A673 (cell line): ENCODE measurements around the gene ACVRL1. TPM values are rescaled to one million over a fixed set of nuclear protein-coding genes. Genes with fewer than 3 reads are reported as not detected.

Experiments
- BruUV-seq: library from RNA; stranded (reverse); fragments of 400-500 nt; replicated peaks from 2 replicates; lab custom pipeline; 2021; lab: Mats Ljungman, UMichigan
- CTCF ChIA-PET: fragments of 300-600 bp; sonication (Branson Sonifier 250); formaldehyde crosslinking; loops from one replicate; lab custom pipeline; 2022; ENCODE audit warnings: antibody characterized with exemption; lab: Charles Lee
- POLR2A ChIA-PET: fragments of 300-600 bp; sonication (Branson Sonifier 250); formaldehyde crosslinking; loops from one replicate; lab custom pipeline; 2022; ENCODE audit warnings: antibody characterized with exemption; ENCODE audit not compliant: low non-redundant PET; lab: Charles Lee
- DNase-seq: peaks from one replicate; pipeline ENCODE4 v3.0.0-alpha.2; 2015; ENCODE audit warnings: low spot score
- H3K27ac ChIP-seq: fragments of 200-600 bp; sonication (generic); 2 replicates; pipeline ENCODE4 v1.5.1; 2016; ENCODE audit warnings: mixed run types, low read depth, mild to moderate bottlenecking, mixed read lengths, antibody characterized with exemption, low read length; ENCODE audit not compliant: poor library complexity, severe bottlenecking
- H3K27me3 ChIP-seq: fragments of 200-600 bp; sonication (generic); replicated peaks from 2 replicates; pipeline ENCODE4 v1.6.1; 2017; ENCODE audit warnings: mixed run types, low read depth, mild to moderate bottlenecking, mixed read lengths, antibody characterized with exemption, low read length; ENCODE audit not compliant: insufficient read depth, poor library complexity
- H3K36me3 ChIP-seq: fragments of 200-600 bp; sonication (generic); 2 replicates; pipeline ENCODE4 v1.6.1; 2016; ENCODE audit warnings: mixed run types, mild to moderate bottlenecking, mixed read lengths, antibody characterized with exemption, low read length; ENCODE audit not compliant: insufficient read depth, poor library complexity, severe bottlenecking
- H3K4me1 ChIP-seq: fragments of 200-600 bp; sonication (generic); 2 replicates; pipeline ENCODE4 v1.6.1; 2017; ENCODE audit warnings: mixed run types, mild to moderate bottlenecking, mixed read lengths, antibody characterized with exemption, low read length; ENCODE audit not compliant: insufficient read depth, poor library complexity, severe bottlenecking
- H3K4me3 ChIP-seq: fragments of 200-600 bp; sonication (generic); 2 replicates; pipeline ENCODE4 v1.5.1; 2016; ENCODE audit warnings: low read depth, mixed run types, mild to moderate bottlenecking, mixed read lengths, low read length; ENCODE audit not compliant: poor library complexity, severe bottlenecking
- H3K9me3 ChIP-seq: fragments of 200-600 bp; sonication (generic); 2 replicates; pipeline ENCODE4 v1.6.1; 2016; ENCODE audit warnings: mixed run types, low read depth, mild to moderate bottlenecking, mixed read lengths, antibody characterized with exemption, low read length; ENCODE audit not compliant: poor library complexity, severe bottlenecking
- CTCF ChIP-seq: fragments of 300-800, 200-600 bp; sonication (generic); conservative IDR thresholded peaks from 2 replicates; pipeline ENCODE4 v1.5.1; 2017; ENCODE audit warnings: low read depth, mild to moderate bottlenecking, antibody characterized with exemption, low read length, moderate library complexity, mixed read lengths
- EZH2 ChIP-seq: fragments of 200-600 bp; sonication (generic); IDR thresholded peaks from 2 replicates; pipeline ENCODE4 v1.6.1; 2017; ENCODE audit warnings: borderline replicate concordance, low read depth, mild to moderate bottlenecking, mixed read lengths, antibody characterized with exemption, low read length; ENCODE audit not compliant: poor library complexity, severe bottlenecking
- intact Hi-C: fragments of 100-400 bp; cut with micrococcal nuclease; formaldehyde crosslinking; loops from one replicate; pipeline ENCODE4 v1.10.0; 2022; ENCODE audit not compliant: unreplicated experiment
- total RNA-seq: library from RNA; stranded (reverse); gene quantifications from 2 replicates; pipeline ENCODE4 v1.2.3, GENCODE V29; 2021

ACVRL1 gene
- total RNA-seq, 1 experiment from 2014 or later = 0.17 TPM

- Histone ChIP-seq H3K27me3 (no peaks in the 10 kb centered on the region), H3K27ac (no peak overlapping the region), H3K4me3 (no peak overlapping the region), H3K36me3 (no peaks in the 10 kb centered on the region), H3K4me1 (peaks cover 19% of the 10 kb centered on the region), H3K9me3 (no peaks in the 10 kb centered on the region)
- BruUV-seq = no TSS peak
- ChIA-PET POLR2A (interaction anchor here (0.6 kb wide), 1 partner anchor 86 kb away, joined by 4 read pairs; no protein-coding TSS in a partner anchor), CTCF (interaction anchor here (1.1 to 1.7 kb wide), 2 partner anchors 12 to 39 kb away, joined by 3 to 9 read pairs; no protein-coding TSS in a partner anchor)
- intact Hi-C loops = no loop called here
- no peak for DNase-seq
- TF ChIP-seq EZH2 (no peak), CTCF (no peak)
These were observed 43.9 kb upstream of the ACVRL1 start for GRCh38 chr12:51863363-51863932.

- Histone ChIP-seq H3K36me3 (no peaks in the 10 kb centered on the region), H3K27me3 (no peaks in the 10 kb centered on the region), H3K9me3 (no peaks in the 10 kb centered on the region), H3K4me1 (peaks cover 22% of the 10 kb centered on the region), H3K4me3 (peak overlapping the region; percentile 41), H3K27ac (no peak overlapping the region)
- TF ChIP-seq CTCF = no peak
- no peak for TF ChIP-seq EZH2
- no TSS peak for BruUV-seq
- intact Hi-C loops = no loop called here
- POLR2A ChIA-PET = interaction anchor here (0.6 kb wide), 2 partner anchors 87 to 94 kb away, joined by 4 to 7 read pairs; no protein-coding TSS in a partner anchor
- CTCF ChIA-PET = interaction anchor here (1.1 to 1.7 kb wide), 2 partner anchors 11 to 40 kb away, joined by 3 to 9 read pairs; no protein-coding TSS in a partner anchor
- peak; percentile 56 for DNase-seq
These were observed 43.1 kb upstream of the ACVRL1 start for GRCh38 chr12:51863933-51864832.

GRCh38 chr12:51864833-51865670 is 42.3 kb upstream of the ACVRL1 start:
- peak overlapping the region; percentile 41 for H3K4me3 ChIP-seq
- no peak overlapping the region for H3K27ac ChIP-seq
- TF ChIP-seq CTCF (no peak), EZH2 (no peak)
- intact Hi-C loops = no loop called here
- no TSS peak for BruUV-seq
- no peaks in the 10 kb centered on the region for H3K36me3 ChIP-seq
- peaks cover 30% of the 10 kb centered on the region for H3K4me1 ChIP-seq
- DNase-seq = no peak
- no peaks in the 10 kb centered on the region for H3K27me3 ChIP-seq
- H3K9me3 ChIP-seq = no peaks in the 10 kb centered on the region
- ChIA-PET POLR2A (interaction anchor here (0.6 kb wide), 1 partner anchor 93 kb away, joined by 7 read pairs; no protein-coding TSS in a partner anchor), CTCF (interaction anchor here (1.1 to 1.7 kb wide), 2 partner anchors 10 to 41 kb away, joined by 3 to 9 read pairs; no protein-coding TSS in a partner anchor)
